G401 (cell line): ENCODE results near the gene NUBP1. TPM values are rescaled to one million over a fixed set of nuclear protein-coding genes. Genes with fewer than 3 reads are reported as not detected.
"Not testable (repeated sequence)": the region's sequence is repeated elsewhere in the genome, so short reads cannot be mapped to it uniquely, and the experiment has no call there.

Experiments used
- DNase-seq: peaks from one replicate; pipeline ENCODE4 v3.0.0-alpha.2; 2015; ENCODE audit warnings: low spot score
- in situ Hi-C: cut with HindIII; loops from 2 replicates; pipeline ENCODE4 v1.10.0; 2016; ENCODE audit warnings: low sequenced_read_pairs, mixed read lengths
- total RNA-seq: library from RNA; depleted of rRNA; stranded (reverse); fragments of >200 nt; shearing (Covaris generic); gene quantifications from 2 replicates; pipeline ENCODE4 v1.2.3, GENCODE V29; 2014; rRNA removed

NUBP1 gene
- total RNA-seq = 30.6 and 35.9 TPM in 2 replicates

GRCh38 chr16:10743610-10744369 is at the start of gene NUBP1:
NUBP1 (plus strand) TSS chr16:10743842; CDS start chr16:10743864, 22 bp downstream.
- in situ Hi-C loops = no loop called here
- peak; percentile 99 for DNase-seq

- in situ Hi-C loops = no loop called here
- DNase-seq = no peak
Observed at GRCh38 chr16:10693889-10694288, 49.8 kb upstream of the NUBP1 start.

GRCh38 chr16:10694306-10694705 is 49.3 kb upstream of the NUBP1 start:
- in situ Hi-C loops = no loop called here
- DNase-seq = no peak

- DNase-seq = no peak
- in situ Hi-C loops = no loop called here
Observed at GRCh38 chr16:10694830-10695229, 48.8 kb upstream of the NUBP1 start, which contains the start of gene TEKT5. TEKT5 (minus strand) TSS chr16:10694930; CDS start chr16:10694873, 57 bp downstream.

GRCh38 chr16:10699756-10700155 is 43.9 kb upstream of the NUBP1 start:
- no peak for DNase-seq
- in situ Hi-C loops = no loop called here

- in situ Hi-C loops = no loop called here
- DNase-seq = no peak
Observed at GRCh38 chr16:10708969-10709368, 34.7 kb upstream of the NUBP1 start.

- in situ Hi-C loops = no loop called here
- DNase-seq = no peak
Observed at GRCh38 chr16:10728003-10728887, 15.4 kb upstream of the NUBP1 start.

GRCh38 chr16:10729104-10730048 is 14.3 kb upstream of the NUBP1 start:
- in situ Hi-C loops = no loop called here

GRCh38 chr16:10731790-10732189 is 11.9 kb upstream of the NUBP1 start:
- in situ Hi-C loops = no loop called here
- no peak for DNase-seq

More at GRCh38 chr16:10729104-10730048, 14.3 kb upstream of the NUBP1 start:
- DNase-seq = peak; percentile 49

- in situ Hi-C loops = no loop called here
- peak; percentile 81 for DNase-seq
Observed at GRCh38 chr16:10737068-10737625, 6.5 kb upstream of the NUBP1 start.

GRCh38 chr16:10738231-10739077 is 5.2 kb upstream of the NUBP1 start:
- in situ Hi-C loops = no loop called here

GRCh38 chr16:10740000-10740844 is 3.4 kb upstream of the NUBP1 start:
- in situ Hi-C loops = no loop called here
- DNase-seq = no peak

More at GRCh38 chr16:10738231-10739077, 5.2 kb upstream of the NUBP1 start:
- peak; percentile 87 for DNase-seq

- no peak for DNase-seq
- in situ Hi-C loops = no loop called here
Observed at GRCh38 chr16:10740845-10741208, 2.8 kb upstream of the NUBP1 start.

GRCh38 chr16:10741249-10741648 is 2.4 kb upstream of the NUBP1 start:
- DNase-seq, in situ Hi-C loops: not testable (repeated sequence)

- DNase-seq = peak; percentile 96
Observed at GRCh38 chr16:10741844-10742243, 1.8 kb upstream of the NUBP1 start.

GRCh38 chr16:10743227-10743609 is 424 bp upstream of the NUBP1 start:
- no peak for DNase-seq
- in situ Hi-C loops = no loop called here

More at GRCh38 chr16:10741844-10742243, 1.8 kb upstream of the NUBP1 start:
- in situ Hi-C loops = no loop called here
